OCI-LY1 (cell line): ENCODE data around the gene MBNL2.

Source experiments
- EZH2 ChIP-seq: fragments of 200-600 bp; sonication (generic), shearing (Covaris generic); IDR thresholded peaks from 2 replicates; pipeline ENCODE4 v1.8.0; 2017; ENCODE audit warnings: borderline replicate concordance, mixed run types, mild to moderate bottlenecking, antibody characterized with exemption, low read length, moderate library complexity, mixed read lengths
- TF ChIP-seq, protein P1 (sequence below): fragments of 200-600 bp; sonication (generic), shearing (Covaris generic); IDR thresholded peaks from 2 replicates; pipeline ENCODE4 v1.5.1; 2017; ENCODE audit warnings: mild to moderate bottlenecking, antibody characterized with exemption, low read length, moderate library complexity, mixed read lengths

DNA sequence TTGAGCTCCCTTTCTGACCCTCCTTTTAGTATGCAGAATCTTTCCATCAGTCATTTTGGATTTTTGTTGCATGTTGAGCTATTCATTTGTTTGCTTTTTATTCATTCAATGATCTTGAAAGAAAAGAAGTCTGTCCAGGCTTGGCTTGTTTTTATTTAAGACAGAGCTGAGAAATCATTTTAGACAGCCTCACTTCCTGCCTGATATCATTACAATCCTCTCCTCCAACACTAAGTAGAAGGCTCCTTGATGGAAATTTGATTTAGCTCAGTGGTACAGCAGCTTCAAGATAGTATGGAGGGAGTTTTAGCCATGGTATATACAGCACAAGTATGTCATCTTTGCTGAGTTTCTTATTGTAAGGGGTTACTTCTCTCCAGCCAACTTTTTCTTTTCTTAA, 28.4 kb downstream of the MBNL2 start:
- TF ChIP-seq, protein P1, sequence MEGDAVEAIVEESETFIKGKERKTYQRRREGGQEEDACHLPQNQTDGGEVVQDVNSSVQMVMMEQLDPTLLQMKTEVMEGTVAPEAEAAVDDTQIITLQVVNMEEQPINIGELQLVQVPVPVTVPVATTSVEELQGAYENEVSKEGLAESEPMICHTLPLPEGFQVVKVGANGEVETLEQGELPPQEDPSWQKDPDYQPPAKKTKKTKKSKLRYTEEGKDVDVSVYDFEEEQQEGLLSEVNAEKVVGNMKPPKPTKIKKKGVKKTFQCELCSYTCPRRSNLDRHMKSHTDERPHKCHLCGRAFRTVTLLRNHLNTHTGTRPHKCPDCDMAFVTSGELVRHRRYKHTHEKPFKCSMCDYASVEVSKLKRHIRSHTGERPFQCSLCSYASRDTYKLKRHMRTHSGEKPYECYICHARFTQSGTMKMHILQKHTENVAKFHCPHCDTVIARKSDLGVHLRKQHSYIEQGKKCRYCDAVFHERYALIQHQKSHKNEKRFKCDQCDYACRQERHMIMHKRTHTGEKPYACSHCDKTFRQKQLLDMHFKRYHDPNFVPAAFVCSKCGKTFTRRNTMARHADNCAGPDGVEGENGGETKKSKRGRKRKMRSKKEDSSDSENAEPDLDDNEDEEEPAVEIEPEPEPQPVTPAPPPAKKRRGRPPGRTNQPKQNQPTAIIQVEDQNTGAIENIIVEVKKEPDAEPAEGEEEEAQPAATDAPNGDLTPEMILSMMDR, result no peak
- TF ChIP-seq EZH2, result no peak
